ENCODE results near the gene ADAM8.

ADAM8 gene

DNA sequence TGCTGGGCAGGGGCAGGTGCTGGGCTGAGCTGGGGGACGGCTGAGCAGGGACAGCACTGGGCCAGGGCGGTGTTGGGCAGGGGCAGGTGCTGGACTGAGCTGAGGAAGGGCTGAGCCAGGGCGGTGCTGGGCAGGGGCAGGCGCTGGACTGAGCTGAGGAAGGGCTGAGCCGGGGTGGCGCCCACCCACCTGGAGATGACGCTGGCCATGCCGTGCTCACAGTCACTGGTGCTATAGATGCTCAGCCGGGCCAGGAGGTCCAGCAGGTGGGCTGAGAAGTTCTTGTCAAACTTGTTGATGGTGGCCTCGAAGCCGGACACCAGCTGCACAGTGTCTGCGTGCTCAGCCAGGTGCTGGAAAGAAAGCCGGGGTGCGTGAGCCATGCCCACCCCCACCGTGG is 4.4 kb upstream of the ADAM8 start:
- DNase-seq, result no peak

GRCh38 chr10:133280391-133281059 is 3.9 kb upstream of the ADAM8 start:
- no peak for DNase-seq

DNA sequence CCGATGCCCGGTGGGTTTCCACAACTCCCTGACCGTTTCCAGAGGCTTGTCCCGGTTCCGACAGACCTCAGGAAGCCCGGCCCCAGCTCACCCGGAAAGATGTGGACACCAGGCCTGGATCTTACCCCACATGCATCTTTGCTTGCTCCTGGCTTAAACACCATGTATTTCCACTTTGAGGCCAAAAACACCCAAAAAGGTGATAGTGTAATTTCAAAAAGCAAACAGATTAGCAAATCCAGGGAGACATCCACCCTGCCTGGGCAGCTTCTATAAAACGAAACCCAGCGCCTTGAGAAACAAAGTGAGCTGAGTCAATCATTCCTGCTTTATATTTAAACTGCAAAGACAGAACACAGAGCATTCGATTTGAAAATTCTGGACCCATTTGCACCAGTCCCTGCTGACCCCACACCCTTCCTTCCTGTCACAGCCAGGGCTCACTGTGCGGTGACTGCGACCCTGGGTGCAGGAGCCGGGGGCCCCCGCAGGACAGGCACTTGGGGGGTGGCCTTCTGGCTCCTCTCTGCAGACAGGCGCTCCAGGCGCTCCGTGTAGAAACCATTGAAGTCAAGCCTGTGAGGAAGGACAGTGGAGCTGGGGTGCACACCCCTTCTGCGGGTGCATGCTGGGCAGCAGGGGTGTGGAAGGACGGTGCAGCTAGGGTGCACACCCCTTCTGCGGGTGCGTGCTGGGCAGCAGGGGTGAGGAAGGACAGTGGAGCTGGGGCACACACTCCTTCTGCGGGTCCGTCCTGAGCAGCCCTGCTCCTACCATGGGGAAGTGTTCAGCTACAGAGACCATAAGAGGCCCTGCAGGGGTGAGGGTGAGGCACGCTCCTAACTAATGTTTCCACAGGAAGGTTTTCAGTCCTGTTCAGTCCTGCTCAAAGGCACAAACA is 2.9 kb upstream of the ADAM8 start:
- no peak for DNase-seq

- DNase-seq, result peak in 3 of 5 experiments; percentile 45 to 93 (median 82)
Measured at GRCh38 chr10:133278577-133279265, 2.1 kb upstream of the ADAM8 start.

- peak in 2 of 5 experiments; percentile 12 to 23 for DNase-seq
Measured at GRCh38 chr10:133277993-133278576, 1.4 kb upstream of the ADAM8 start.

- DNase-seq, result no peak
Measured at GRCh38 chr10:133277277-133277992, 767 bp upstream of the ADAM8 start.

GRCh38 chr10:133276100-133276434 is 601 bp downstream of the ADAM8 start:
- no peak for DNase-seq

DNA sequence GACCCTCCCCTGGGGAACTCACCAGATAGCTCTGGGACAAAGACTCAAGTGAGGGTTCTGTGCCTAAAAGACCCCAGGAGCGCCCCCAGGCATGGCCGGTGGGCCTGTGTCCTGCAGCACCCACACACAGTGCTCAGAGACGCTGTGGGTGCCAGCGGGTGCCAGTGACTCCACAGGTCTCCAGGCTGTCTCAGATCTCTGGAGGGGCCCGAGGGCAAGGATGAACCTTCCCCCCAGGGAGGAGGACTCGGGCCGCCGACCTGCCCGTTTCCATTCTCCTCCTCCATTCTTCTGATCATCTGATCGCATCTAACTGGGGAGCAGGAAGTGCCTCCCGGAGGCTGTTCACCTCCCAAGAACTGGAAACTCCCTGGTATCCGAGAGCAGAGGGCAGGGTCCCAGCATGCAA is 980 bp downstream of the ADAM8 start:
- peak in 2 of 5 experiments; percentile 38 to 66 for DNase-seq

DNA sequence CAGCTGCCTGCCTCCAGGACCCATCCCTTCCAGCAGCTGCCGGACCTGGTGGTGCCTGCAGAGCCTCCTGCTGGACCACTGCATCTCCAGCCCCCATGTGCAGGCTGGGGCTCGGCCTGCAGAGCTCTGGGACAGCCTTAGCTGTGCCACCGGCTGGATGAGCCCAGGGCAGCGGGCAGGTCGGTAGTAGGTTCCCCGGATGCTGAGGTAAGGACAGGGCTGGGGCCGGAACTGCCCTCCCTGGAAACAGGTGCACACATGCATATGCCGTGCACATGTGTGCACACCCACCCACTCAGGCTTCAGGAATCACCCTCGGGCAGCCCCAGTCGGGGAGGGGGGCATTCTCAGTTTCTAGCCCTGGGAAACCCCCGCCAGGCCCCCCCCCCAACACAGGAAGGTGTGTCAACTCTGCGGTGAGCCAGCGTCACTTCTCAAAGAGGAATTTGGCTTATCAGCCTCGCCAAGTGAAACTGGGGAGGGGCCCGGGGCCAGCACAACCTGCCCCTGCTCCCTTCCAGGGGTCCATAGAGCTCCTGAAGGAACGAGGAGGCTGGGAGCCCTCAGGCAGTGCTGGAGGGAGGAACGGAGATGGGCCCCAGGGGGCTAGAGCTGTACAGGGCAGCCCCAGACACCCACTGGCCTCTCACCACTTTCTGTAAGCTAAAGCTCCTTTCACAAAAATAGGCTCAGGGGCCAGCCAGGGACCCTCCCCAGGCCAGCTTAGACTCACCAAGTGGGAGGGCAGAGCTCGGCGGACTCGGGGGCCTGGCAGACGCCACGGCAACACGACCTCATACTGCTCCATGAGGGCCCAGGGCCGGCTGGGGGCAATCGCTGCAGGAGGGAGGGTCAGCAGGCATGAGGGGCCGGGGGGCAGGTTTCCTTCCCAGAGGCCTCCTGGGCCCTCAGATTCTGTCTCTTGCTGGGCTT is 1.7 kb downstream of the ADAM8 start:
- peak; percentile 58 to 87 (median 79) for DNase-seq

- DNase-seq, result no peak
Measured at GRCh38 chr10:133273534-133274143, 3.0 kb downstream of the ADAM8 start.

DNA sequence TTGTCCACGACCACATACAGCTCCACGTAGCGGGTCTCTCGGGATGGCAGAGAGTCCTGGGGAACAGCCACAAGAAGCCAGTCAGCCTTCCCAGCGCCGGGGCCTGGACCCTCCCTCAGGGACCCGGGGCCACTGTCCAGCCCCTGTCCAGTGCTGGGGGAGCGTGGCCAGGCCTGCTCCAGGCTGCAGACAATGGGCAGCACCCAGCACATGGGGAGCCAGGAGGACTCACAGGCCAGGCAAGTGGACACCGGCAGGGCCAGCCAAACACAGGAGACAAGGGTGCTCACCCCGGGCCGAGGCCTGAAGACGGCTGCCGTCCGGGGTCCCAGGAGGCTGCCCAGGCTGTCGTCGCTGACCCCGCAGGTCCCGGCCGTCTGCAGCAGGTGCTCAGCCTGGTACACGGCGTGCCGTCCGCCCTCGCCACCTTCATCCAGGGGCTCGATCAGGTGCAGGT is 3.7 kb downstream of the ADAM8 start:
- no peak for DNase-seq

- DNase-seq, result no peak
Measured at GRCh38 chr10:133272301-133272963, 4.2 kb downstream of the ADAM8 start.

DNA sequence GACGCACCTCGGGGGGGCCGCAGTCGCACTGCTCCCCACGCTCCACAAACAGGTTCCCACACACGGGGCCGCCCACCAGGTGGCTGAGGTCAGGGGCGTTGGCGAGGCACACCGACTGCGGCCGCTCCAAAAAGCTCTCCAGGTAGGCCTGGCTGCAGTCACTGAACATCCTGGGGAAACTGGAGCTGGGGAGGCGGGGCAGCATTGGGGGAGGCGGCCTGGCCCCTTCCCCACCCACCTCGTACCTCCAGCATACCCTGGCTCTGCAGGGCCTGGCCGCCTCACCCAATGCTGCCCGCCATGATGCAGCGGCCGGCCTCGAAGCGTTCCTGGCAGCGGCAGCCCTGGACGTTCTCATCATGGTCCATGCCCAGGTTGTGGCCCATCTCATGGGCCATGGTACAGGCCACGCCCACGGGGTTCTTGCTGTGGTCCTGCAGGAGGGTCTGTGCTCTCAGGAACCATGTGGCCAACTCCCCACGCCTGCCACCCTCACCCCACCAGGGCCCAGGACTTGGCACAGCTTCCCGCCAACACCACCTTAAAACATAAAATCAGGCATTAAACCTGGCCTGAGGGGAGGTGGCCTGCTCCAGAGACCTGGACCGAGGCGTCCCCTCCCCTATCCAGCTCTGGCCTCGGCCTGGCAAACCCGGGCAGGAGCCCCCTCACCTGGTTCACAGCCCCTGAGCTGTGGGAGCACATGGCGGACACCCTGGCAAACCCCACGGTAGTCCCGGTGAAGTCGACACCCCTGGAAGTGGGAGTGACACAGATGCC is 5.0 kb downstream of the ADAM8 start:
- no peak for DNase-seq

GRCh38 chr10:133270773-133271297 is 5.8 kb downstream of the ADAM8 start:
- DNase-seq, result no peak

GRCh38 chr10:133270204-133270603 is 6.5 kb downstream of the ADAM8 start:
- no peak for DNase-seq

GRCh38 chr10:133269367-133269766 is 7.3 kb downstream of the ADAM8 start:
- no peak for DNase-seq

DNA sequence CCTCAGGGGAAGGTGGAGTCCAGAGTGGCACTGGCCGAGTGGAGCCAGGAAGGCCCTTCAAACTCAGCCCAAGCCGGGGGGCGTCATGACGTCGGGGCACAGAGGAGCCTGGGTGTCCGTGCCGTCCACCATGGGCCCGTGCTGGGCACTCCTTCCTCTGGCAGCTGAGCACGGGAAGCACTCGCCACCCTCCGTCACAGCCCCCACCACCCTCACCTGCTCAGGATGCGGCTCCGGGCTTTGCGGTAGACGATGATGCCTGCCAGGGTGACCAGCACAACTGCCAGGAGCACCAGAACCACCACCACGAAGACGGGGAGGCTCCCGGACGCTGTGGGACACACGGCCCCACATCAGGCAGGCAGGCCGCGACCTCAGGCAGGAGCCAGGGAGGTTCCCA is 8.1 kb downstream of the ADAM8 start:
- no peak for DNase-seq

GRCh38 chr10:133267829-133268228 is 8.8 kb downstream of the ADAM8 start:
- DNase-seq, result no peak

DNA sequence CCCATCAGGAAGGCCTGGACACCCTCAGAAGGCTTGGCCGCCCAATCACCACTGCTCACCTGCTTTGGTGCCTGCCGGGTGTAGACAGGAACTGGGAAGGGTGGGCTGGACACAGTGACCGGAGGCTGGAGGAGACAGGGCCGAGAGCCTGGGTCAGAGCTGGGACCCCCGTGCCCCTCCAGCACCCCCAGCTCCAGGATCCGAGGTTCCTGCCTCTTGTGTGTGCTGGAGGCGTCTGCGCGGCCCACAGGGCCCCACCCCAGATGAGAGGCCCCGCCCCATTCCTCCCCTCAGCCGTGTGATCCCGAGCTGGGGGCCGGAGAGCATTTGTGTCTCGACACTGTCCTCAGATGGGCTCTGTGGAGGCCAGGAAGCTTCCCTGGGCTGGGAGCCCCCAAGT is 9.4 kb downstream of the ADAM8 start:
- no peak for DNase-seq
